22Rv1 (cell line): ENCODE results near the gene SORCS2.

ENCODE experiments used
- H3K27ac ChIP-seq: fragments of 450-650 bp; 2 replicates; pipeline ENCODE4 v1.5.1; 2017
- ZFX ChIP-seq: fragments of 450-650 bp; IDR thresholded peaks from 2 replicates; pipeline ENCODE4 v1.6.1; 2017; ENCODE audit warnings: antibody characterized with exemption, borderline replicate concordance
- TF ChIP-seq, protein P1 (sequence below): fragments of 450-650 bp; IDR thresholded peaks from 2 replicates; pipeline ENCODE4 v1.5.1; 2017; ENCODE audit warnings: mild to moderate bottlenecking

The SORCS2 gene

DNA sequence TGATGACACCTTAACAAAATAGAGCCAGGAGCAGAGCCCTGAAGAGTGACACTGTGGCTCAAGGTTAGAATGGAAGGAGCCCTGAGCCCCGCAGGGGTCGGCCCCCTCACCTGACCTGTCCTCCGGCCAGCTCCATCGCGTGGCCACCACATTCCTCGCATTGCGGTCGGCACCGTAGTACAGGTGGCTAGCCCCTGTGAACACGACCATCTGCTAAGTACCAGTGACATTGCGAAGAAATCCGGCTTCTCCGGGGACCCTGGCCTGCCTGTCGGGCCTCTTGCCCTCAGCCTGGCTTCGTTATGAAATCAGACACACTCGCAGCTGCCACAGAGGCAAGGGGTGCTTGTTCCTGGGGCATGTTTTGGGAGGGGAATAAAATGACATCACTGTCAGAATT, 568.4 kb downstream of the SORCS2 start:
- H3K27ac ChIP-seq: no peak overlapping the region
- TF ChIP-seq, protein P1, sequence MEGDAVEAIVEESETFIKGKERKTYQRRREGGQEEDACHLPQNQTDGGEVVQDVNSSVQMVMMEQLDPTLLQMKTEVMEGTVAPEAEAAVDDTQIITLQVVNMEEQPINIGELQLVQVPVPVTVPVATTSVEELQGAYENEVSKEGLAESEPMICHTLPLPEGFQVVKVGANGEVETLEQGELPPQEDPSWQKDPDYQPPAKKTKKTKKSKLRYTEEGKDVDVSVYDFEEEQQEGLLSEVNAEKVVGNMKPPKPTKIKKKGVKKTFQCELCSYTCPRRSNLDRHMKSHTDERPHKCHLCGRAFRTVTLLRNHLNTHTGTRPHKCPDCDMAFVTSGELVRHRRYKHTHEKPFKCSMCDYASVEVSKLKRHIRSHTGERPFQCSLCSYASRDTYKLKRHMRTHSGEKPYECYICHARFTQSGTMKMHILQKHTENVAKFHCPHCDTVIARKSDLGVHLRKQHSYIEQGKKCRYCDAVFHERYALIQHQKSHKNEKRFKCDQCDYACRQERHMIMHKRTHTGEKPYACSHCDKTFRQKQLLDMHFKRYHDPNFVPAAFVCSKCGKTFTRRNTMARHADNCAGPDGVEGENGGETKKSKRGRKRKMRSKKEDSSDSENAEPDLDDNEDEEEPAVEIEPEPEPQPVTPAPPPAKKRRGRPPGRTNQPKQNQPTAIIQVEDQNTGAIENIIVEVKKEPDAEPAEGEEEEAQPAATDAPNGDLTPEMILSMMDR: no peak
- no peak for TF ChIP-seq ZFX

DNA sequence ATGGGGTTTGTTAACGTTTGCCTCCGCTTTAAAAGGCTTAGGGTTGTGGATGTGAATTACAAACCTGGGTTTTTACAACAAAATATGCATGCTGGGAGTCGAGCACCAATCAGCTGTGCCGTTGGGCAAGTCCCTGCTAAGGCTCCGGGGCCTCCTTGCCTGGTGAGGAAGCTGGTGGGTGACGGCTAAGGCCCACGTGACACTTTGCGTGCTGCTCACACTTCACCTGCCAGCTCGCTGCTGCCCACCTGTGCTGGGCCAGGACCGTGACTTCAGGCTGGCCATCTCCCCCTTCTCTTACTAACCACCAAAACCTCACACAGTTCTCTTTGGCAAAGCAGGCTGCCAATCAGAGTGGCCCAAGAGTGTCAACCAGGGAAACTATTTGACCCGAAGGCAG, 569.0 kb downstream of the SORCS2 start:
- TF ChIP-seq, protein P1: no peak
- no peak for TF ChIP-seq ZFX
- H3K27ac ChIP-seq: no peak overlapping the region

DNA sequence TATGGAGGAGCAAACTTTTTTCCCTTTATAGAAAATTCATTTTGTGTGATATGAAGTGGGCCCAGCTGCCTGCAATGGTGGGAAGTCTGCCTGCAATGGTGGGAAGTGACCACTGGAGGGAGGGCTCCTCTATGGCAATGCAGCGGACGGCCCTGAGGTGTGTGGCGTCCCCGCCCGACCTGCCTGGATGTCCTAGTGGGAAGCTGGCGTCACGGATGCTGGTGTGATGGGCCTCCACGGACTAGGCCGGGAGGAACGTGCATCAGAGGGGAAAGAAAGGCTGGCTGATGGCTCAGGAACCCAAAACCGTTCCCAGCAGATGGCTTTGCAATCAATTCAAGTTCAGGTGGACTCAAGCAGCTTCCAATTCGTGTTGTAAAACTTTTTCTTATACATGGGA, 569.4 kb downstream of the SORCS2 start:
- no peak for TF ChIP-seq ZFX
- TF ChIP-seq, protein P1: peak; percentile 85

DNA sequence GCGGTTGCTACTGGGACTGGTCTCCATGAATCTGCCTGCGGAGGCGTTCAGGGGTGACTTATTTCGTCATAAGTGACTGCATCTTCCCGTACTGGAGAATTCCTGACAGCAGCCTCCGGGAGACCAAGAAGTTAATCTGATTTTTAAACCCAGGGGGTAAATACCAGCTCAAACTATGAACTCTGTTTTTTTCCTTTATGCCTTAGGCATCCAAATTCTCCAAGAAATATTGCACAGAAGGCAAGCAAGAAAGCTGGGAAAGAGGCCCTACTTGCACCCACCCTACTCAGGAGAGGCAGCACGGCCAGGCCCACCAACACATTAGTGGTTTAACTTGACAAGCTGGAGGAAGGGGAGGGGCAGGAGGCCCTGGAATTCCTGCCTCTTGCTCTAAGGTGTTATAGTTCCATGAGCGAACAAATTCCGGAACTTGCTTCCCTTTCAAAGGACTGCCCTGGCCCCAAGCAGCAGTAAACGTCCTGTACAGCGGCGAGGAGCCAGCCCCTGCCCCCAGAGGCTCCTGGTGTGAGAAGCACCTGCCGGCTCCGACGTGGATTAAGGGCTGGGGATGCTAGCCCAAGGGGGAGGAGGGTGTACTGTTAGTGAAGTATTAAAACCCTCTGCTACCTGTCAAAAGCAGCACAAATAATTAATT, 570.2 kb downstream of the SORCS2 start:
- TF ChIP-seq ZFX: no peak
- TF ChIP-seq, protein P1: no peak

More for the DNA sequence above, 569.4 kb downstream of the SORCS2 start:
- no peak overlapping the region for H3K27ac ChIP-seq

DNA sequence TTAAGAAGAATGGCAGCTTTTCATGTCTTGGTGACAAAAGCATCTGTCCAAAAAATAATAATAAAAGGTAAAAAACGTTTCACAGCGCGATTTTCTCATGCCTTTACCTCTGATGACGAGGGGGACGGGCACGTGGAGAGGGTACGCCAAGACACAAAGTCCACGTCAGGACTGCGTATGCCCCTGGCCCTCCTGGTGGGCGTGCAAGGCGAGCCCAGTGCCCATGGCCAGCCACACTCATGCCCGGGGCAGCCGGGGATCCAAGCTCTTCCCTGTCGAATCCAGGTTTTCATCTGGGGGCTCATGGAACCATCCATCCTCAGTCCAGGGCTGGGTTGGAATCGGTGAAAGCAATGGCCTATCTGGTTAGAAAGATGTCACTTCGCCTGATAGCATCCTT, 570.8 kb downstream of the SORCS2 start:
- TF ChIP-seq, protein P1: no peak
- TF ChIP-seq ZFX: no peak
- no peak overlapping the region for H3K27ac ChIP-seq

More for the DNA sequence above, 570.2 kb downstream of the SORCS2 start:
- H3K27ac ChIP-seq: no peak overlapping the region

GRCh38 chr4:7763788-7764187, 571.5 kb downstream of the SORCS2 start:
- no peak overlapping the region for H3K27ac ChIP-seq

GRCh38 chr4:7764466-7764865, 572.1 kb downstream of the SORCS2 start:
- TF ChIP-seq, protein P1: no peak
- no peak for TF ChIP-seq ZFX
- H3K27ac ChIP-seq: no peak overlapping the region

More at GRCh38 chr4:7763788-7764187, 571.5 kb downstream of the SORCS2 start:
- TF ChIP-seq, protein P1: no peak
- no peak for TF ChIP-seq ZFX
